Testis (tissue), 2 donors: ENCODE results near the gene SLIT3.

Source experiments
- CTCF ChIP-seq, 3 experiments: fragments of 450-650 bp in 2 of 3; fragments of 200-600 bp in 1 of 3; sonication (generic) in 1 of 3; IDR thresholded peaks; one replicate each; pipeline ENCODE4 v1.5.1; 2016 to 2019; ENCODE audit warnings: antibody characterized with exemption in 3 of 3, mild to moderate bottlenecking in 2 of 3, moderate library complexity in 1 of 3
- POLR2A ChIP-seq: fragments of 450-650 bp; IDR thresholded peaks from one replicate; pipeline ENCODE4 v1.6.1; 2017; ENCODE audit warnings: antibody characterized with exemption, mild to moderate bottlenecking, moderate library complexity

- TF ChIP-seq CTCF (IDR thresholded peaks at IDR 0.05), result no peak
- no peak for TF ChIP-seq POLR2A
Observed at GRCh38 chr5:169272111-169272510, 28.8 kb downstream of the SLIT3 start.
